Stimulated activated CD8-positive, alpha-beta memory T cell treated with anti-CD3 and anti-CD28 coated beads, Interleukin-7, amount 100 ng/mL, for 1 hour (primary cell): Measurements from ENCODE around the gene DDX39B.
A peak's percentile ranks its signal among the peaks of the same experiment; 100 is the strongest.

Experiments
- DNase-seq, 2 donors: peaks; one replicate each; pipeline ENCODE4 v3.0.0-alpha.2; 2020; ENCODE audit warnings: low read depth in 2 of 2

Gene DDX39B

DNA sequence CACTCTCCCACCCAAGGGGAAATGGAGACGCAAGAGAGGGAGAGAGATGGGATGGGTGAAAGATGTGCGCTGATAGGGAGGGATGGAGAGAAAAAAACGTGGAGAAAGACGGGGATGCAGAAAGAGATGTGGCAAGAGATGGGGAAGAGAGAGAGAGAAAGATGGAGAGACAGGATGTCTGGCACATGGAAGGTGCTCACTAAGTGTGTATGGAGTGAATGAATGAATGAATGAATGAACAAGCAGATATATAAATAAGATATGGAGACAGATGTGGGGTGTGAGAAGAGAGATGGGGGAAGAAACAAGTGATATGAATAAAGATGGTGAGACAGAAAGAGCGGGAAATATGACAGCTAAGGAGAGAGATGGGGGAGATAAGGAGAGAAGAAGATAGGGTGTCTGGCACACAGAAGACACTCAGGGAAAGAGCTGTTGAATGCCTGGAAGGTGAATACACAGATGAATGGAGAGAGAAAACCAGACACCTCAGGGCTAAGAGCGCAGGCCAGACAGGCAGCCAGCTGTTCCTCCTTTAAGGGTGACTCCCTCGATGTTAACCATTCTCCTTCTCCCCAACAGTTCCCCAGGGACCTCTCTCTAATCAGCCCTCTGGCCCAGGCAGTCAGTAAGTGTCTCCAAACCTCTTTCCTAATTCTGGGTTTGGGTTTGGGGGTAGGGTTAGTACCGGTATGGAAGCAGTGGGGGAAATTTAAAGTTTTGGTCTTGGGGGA, 34.3 kb upstream of the DDX39B start:
- DNase-seq: no peak

DNA sequence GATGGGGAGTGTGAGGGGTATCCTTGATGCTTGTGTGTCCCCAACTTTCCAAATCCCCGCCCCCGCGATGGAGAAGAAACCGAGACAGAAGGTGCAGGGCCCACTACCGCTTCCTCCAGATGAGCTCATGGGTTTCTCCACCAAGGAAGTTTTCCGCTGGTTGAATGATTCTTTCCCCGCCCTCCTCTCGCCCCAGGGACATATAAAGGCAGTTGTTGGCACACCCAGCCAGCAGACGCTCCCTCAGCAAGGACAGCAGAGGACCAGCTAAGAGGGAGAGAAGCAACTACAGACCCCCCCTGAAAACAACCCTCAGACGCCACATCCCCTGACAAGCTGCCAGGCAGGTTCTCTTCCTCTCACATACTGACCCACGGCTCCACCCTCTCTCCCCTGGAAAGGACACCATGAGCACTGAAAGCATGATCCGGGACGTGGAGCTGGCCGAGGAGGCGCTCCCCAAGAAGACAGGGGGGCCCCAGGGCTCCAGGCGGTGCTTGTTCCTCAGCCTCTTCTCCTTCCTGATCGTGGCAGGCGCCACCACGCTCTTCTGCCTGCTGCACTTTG, 33.6 kb upstream of the DDX39B start, which contains the start of gene TNF:
Gene TNF, plus strand, starts transcription at position 231 of the 567 bp plus-strand sequence. Its CDS starts 177 bp downstream, at position 408.
- peak in 1 of 2 donors; percentile 64 for DNase-seq

DNA sequence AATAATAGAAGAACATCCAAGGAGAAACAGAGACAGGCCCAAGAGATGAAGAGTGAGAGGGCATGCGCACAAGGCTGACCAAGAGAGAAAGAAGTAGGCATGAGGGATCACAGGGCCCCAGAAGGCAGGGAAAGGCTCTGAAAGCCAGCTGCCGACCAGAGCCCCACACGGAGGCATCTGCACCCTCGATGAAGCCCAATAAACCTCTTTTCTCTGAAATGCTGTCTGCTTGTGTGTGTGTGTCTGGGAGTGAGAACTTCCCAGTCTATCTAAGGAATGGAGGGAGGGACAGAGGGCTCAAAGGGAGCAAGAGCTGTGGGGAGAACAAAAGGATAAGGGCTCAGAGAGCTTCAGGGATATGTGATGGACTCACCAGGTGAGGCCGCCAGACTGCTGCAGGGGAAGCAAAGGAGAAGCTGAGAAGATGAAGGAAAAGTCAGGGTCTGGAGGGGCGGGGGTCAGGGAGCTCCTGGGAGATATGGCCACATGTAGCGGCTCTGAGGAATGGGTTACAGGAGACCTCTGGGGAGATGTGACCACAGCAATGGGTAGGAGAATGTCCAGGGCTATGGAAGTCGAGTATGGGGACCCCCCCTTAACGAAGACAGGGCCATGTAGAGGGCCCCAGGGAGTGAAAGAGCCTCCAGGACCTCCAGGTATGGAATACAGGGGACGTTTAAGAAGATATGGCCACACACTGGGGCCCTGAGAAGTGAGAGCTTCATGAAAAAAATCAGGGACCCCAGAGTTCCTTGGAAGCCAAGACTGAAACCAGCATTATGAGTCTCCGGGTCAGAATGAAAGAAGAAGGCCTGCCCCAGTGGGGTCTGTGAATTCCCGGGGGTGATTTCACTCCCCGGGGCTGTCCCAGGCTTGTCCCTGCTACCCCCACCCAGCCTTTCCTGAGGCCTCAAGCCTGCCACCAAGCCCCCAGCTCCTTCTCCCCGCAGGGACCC, 32.6 kb upstream of the DDX39B start:
- no peak for DNase-seq

DNA sequence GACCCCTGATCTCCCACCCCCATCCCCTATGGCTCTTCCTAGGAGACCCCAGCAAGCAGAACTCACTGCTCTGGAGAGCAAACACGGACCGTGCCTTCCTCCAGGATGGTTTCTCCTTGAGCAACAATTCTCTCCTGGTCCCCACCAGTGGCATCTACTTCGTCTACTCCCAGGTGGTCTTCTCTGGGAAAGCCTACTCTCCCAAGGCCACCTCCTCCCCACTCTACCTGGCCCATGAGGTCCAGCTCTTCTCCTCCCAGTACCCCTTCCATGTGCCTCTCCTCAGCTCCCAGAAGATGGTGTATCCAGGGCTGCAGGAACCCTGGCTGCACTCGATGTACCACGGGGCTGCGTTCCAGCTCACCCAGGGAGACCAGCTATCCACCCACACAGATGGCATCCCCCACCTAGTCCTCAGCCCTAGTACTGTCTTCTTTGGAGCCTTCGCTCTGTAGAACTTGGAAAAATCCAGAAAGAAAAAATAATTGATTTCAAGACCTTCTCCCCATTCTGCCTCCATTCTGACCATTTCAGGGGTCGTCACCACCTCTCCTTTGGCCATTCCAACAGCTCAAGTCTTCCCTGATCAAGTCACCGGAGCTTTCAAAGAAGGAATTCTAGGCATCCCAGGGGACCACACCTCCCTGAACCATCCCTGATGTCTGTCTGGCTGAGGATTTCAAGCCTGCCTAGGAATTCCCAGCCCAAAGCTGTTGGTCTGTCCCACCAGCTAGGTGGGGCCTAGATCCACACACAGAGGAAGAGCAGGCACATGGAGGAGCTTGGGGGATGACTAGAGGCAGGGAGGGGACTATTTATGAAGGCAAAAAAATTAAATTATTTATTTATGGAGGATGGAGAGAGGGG, 31.7 kb upstream of the DDX39B start:
- DNase-seq: no peak

DNA sequence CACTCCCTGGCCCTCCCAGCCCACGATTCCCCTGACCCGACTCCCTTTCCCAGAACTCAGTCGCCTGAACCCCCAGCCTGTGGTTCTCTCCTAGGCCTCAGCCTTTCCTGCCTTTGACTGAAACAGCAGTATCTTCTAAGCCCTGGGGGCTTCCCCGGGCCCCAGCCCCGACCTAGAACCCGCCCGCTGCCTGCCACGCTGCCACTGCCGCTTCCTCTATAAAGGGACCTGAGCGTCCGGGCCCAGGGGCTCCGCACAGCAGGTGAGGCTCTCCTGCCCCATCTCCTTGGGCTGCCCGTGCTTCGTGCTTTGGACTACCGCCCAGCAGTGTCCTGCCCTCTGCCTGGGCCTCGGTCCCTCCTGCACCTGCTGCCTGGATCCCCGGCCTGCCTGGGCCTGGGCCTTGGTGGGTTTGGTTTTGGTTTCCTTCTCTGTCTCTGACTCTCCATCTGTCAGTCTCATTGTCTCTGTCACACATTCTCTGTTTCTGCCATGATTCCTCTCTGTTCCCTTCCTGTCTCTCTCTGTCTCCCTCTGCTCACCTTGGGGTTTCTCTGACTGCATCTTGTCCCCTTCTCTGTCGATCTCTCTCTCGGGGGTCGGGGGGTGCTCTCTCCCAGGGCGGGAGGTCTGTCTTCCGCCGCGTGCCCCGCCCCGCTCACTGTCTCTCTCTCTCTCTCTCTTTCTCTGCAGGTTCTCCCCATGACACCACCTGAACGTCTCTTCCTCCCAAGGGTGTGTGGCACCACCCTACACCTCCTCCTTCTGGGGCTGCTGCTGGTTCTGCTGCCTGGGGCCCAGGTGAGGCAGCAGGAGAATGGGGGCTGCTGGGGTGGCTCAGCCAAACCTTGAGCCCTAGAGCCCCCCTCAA, 30.5 kb upstream of the DDX39B start, which contains the start of gene LTA:
Gene LTA, plus strand, starts transcription at position 249 of the 871 bp plus-strand sequence. Its CDS starts 454 bp downstream, at position 703.
- no peak for DNase-seq

DNA sequence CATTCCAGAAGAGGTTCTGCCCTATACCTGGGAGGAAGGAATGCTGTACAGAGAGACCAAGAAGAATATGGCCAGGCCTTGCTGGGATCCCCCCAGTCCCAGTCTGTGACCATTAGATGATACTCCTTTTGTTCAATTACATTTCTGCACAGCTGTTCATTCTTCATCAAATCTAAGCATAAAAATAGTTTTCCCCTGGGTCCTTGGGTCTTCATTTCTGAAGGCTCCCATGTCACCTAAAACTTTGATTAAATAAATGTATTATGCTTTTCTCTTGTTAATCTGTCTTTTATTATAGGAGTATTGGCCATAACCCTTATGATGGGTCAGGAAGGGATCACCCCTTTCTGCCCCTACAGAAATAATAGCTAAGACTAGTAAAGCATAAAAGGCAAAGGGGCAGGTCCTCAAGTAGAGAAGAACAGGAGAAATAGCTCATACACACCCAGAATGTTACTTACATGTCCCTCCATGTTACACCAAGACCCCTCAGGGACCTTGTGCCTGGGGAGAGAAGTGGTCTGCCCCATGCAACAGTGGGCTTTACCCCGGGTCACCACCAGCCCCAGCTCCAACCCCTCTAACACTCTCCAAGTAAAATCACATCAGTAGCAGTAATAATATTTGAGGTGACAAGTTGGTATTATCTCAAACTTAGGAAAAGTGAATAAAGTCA, 28.2 kb upstream of the DDX39B start:
- no peak for DNase-seq

DNA sequence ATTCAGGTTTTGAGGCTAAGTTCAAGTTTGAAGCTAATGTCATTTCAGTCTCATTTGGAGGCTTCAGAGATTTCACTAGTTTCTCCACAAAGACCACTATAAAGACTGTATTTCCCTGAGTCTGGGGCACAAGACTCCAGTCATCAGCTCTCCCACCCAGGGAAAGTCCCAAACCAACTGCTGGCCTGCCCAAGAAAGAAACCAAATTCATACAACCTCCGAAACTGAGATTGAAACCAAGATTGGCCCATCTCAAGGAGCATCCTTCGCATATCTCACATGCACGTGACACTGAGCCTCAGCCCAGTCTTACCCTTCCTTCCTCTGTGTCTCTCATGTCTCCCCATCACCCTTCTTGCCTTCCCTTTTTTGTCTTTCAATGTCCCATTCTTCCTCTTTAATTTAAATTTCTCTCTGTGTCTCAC, 26.7 kb upstream of the DDX39B start:
- no peak for DNase-seq

DNA sequence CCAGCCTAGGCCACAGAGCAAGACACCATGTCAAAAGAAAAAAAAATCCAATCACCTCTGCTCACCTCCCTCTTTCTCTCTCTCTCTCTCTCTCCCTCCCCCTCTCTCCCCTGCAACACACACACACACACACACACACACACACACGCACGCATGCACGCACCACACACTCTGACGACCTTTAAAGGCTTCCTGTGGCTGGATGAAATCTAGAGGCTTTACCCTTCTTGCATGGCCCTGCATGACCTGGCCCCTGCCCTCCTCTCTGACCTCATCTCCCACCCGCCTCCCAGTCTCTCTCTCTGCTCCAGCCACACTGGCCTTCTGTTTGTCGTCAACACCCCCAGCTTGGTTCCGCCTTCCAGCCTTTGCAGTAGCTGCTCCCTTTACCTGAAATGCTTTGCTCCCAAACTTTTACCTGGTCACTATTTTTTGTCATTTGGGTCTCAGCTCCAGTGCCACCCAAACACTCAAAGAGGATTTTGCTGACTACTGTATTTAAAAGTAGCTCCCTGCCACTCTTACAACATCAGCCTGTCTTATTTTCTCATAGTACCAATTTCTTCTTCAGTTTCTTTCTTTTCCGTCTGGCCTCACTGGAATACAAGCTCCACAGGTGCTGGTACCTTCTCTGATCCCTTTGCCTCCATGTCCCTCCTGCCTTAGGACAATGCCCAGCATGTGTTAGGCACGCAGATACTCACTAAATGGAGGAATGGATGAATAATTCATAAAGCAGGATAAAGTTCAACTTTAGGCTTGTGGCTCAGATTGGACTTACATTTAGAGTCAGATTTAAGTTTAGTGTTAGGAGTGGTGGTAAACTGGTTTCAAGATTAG, 25.9 kb upstream of the DDX39B start:
- DNase-seq: no peak

DNA sequence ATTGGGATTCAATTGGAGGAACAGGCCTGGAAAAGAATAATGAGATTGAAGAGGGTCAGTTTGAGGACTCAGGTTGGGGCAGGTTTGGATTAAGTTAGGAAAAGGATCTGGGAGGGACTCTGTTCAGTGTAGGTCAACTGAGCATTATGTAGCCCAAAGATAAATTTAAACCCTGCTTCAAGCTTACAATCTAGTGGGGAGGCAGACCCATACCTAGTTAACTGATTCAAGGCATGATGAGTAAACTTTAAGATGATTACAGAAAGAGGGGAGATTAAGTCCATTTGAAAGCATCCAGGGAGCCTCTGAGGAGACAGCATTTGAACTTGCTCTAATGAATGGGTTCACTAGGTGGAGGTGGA, 18.9 kb upstream of the DDX39B start:
- no peak for DNase-seq

DNA sequence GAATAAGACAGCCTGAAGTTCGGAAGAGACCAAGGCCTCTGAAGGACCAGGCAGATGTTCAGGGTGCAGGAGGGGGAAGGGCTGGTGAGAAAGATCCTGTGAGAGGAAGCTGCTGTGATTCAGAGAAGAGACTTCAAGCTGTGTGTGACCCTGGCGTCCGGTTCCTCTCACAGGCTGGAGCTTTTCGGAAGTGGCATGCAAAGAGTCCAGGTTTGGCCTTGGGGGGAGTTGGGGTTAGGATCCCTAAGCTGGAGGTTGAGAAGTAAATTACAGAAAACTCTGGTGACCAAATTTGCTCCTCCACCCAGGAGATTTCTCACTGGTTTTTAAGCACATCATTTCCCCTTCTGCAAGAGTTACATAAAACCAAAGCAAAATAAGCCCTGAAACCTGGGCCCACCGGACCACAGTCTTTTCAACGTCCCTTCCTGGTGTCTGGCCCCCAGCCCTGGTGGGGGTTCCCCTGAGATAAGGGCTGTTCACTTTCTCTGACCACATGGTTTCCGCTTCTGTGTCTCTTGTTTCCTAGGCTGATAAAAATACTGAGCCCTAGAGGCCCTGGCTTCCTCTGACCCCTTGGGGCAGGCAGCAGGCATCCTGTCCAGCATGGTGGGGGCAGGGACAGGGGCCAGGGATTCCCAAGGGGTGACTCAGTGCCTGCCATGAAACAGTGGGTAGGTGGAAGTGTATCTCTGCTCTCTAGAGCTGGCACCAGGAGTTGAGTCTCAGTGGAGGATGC, 18.3 kb upstream of the DDX39B start:
- DNase-seq: no peak

DNA sequence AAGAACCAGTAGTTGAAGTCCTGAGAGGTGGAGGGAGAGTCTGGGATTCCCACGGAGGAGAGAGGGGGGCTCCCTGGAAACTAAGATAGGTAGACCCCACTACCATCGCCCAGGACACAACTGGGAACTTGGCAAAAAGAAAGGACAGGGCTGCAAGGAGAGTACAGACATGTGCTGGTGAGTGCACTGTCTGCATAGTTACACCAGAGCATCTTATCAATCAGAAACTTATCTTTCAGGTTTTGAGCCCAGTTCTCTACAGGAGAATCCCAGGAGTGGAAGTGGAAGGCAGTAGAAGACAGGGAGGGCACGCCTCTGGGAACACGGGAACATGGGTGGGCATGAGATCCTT, 17.8 kb upstream of the DDX39B start:
- no peak for DNase-seq

DNA sequence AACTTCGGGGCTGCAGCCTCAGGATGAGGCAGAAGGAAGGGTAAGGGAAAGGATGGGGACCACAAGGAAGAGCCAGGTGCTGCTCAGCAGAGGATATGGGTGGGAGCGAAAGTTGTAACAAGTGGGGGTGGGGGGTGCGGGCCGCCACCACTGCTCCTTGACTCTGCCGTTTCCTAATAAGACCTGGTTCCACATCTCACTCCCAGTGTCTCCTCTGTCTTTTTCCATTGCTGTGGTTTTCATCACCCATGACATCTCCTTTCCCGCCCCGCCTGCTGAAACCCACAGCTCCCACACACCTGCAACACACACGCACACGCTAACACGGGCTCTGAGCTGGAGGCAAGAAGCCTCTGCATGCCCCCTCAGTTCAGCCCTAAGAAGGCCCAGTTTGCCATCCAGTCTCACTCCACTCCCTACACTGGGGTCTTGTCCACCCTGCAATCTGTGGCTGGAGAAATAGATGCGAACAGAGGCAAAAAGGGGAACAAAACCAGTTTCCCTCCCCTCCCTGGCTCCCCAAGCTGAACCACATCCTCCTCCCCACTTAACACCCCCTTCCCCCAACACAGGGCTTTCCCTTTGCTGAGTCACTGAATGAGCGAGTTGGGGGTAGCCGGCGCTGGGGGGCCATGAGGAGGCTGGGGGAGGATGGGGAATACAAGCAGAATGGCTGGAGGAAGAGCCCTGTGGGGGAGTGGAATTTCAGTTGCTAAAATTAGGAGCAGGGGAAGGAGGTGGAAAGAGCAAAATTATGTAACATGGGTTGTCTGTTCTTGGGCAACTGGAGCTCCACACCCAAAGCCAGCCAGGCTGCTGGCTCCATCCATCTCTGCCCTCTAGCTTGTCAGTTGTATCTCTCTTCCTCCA, 17.1 kb upstream of the DDX39B start:
- DNase-seq: peak in 1 of 2 donors; percentile 38

DNA sequence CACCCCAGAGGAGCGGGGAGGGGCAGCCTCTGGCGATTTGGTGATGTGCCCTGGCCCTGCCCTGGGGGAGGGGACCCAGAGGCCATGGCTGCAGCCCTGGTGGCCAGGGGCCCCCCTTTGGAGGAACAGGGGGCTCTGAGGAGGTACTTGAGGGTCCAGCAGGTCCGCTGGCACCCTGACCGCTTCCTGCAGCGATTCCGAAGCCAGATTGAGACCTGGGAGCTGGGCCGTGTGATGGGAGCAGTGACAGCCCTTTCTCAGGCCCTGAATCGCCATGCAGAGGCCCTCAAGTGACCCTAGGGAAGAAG, 16.5 kb upstream of the DDX39B start:
- DNase-seq: no peak

DNA sequence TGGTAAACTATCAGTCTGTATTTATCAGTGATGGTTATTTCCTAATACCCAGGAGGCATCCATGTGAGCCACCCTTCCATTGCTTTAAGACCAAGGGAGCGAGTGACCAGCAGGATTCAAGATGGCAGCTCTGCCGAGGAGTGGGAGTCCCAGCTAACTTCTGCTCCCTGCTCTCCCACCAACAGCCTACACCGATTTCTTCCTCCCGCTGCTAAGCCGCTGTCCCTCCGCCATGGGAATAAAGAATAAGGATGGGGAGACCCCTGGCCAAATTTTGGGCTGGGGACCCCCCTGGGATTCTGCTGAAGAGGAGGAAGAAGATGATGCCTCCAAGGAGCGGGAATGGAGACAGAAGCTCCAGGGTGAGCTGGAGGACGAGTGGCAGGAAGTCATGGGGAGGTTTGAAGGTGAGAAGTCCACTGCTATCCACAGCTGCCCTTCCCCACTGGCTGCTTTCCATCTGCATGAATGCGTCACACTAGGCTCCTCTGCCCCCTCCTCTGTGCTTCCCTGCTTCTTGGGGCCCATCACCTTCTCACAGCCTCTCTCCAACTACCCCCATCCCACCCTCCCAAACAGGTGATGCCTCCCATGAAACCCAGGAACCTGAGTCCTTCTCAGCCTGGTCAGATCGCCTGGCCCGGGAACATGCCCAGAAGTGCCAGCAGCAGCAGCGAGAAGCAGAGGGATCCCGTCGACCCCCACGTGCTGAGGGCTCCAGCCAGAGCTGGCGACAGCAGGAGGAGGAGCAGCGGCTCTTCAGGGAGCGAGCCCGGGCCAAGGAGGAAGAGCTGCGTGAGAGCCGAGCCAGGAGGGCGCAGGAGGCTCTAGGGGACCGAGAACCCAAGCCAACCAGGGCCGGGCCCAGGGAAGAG, 15.9 kb upstream of the DDX39B start:
- no peak for DNase-seq

DNA sequence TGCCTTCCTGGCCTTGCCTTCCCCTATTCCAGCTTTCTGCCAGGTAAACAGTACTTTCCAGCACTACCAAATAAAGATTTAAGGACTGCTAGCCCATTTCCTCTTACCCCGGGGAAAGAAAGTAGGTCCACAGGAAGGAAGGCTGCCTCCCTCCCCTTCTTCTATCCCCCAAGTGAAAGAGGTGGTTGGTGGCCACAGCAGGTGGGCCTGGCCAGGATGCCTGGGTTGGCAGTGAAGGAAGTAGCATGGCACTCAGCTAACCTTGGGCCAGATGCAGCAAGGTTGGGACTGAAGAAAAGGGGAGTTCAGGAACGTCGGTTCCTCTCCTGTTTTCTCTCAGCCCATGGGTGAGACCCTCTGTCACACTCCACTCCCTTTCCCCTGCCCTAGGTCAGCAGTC, 14.5 kb upstream of the DDX39B start:
- no peak for DNase-seq

DNA sequence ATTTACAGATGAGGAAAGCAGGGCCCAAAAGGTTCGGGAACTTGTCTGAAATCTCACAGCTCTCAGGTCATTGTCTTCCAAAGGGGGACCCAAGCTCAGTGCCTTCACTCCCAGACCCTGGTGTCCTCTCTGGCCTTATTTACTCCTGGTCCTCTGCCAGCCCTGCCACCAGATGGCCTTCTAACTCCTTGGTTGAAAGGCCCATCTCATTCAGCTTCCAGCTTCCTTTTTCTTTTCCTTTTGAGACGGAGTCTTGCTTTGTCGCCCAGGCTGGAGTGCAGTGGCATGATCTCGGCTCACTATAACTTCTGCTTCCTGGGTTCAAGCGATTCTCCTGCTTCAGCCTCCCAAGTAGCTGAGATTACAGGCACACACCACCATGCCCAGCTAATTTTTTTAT, 9.6 kb upstream of the DDX39B start:
- DNase-seq: peak; percentile 28 to 35

DNA sequence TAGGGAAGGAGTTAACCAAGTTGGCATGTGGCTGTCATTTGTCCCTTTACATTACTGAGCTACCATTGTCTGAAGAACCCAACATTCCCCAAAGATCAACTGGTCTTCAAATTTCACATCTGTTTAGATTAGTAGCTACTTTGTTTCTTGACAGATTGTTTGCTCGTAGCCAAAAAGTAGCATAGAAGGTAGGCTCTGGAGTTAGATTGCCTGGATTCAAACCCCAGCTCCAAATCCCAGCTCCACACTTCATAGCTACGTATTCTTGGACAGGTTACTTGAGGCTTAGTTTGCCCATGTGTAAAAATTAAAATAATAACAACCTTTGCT, 6.7 kb upstream of the DDX39B start:
- no peak for DNase-seq
